NT2/D1 (cell line): ENCODE measurements around the gene HS3ST5.

ENCODE experiments used
- DNase-seq: peaks from one replicate; pipeline ENCODE4 v3.0.0-alpha.2; 2011; ENCODE audit warnings: low read depth, low spot score
- H3K27me3 ChIP-seq: 2 replicates; pipeline ENCODE4 v1.6.0; 2011; ENCODE audit warnings: mild to moderate bottlenecking; ENCODE audit not compliant: insufficient read length, insufficient read depth
- H3K36me3 ChIP-seq: 2 replicates; pipeline ENCODE4 v1.6.1; 2011; ENCODE audit warnings: mild to moderate bottlenecking, low read length, mixed read lengths; ENCODE audit not compliant: insufficient read depth, insufficient read length
- H3K4me1 ChIP-seq: 2 replicates; pipeline ENCODE4 v1.5.1; 2011; ENCODE audit not compliant: insufficient read depth, insufficient read length
- H3K4me3 ChIP-seq: 2 replicates; pipeline ENCODE4 v1.5.1; 2011; ENCODE audit warnings: low read depth; ENCODE audit not compliant: insufficient read length
- H3K9ac ChIP-seq: 2 replicates; pipeline ENCODE4 v1.6.0; 2011; ENCODE audit warnings: low read depth; ENCODE audit not compliant: insufficient read length
- H3K9me3 ChIP-seq: 2 replicates; pipeline ENCODE4 v1.5.1; 2011; ENCODE audit warnings: mild to moderate bottlenecking, low read length; ENCODE audit not compliant: insufficient read depth
- SUZ12 ChIP-seq: IDR thresholded peaks from 2 replicates; pipeline ENCODE4 v1.6.1; 2011; ENCODE audit not compliant: insufficient read length, insufficient read depth; ENCODE audit errors: extremely low read depth
- YY1 ChIP-seq: IDR thresholded peaks from 2 replicates; pipeline ENCODE4 v1.6.1; 2011; ENCODE audit not compliant: insufficient read length, insufficient read depth
- ZNF274 ChIP-seq: IDR thresholded peaks from 2 replicates; pipeline ENCODE4 v1.6.1; 2011; ENCODE audit warnings: mild to moderate bottlenecking, low read depth, low read length

Gene HS3ST5

GRCh38 chr6:114159727-114160126 is 183.1 kb downstream of the HS3ST5 start:
- H3K36me3 ChIP-seq, result no peaks in the 10 kb centered on the region
- no peak overlapping the region for H3K4me3 ChIP-seq
- no peaks in the 10 kb centered on the region for H3K4me1 ChIP-seq
- no peaks in the 10 kb centered on the region for H3K9me3 ChIP-seq
- no peaks in the 10 kb centered on the region for H3K27me3 ChIP-seq
- TF ChIP-seq YY1 (no peak), ZNF274 (no peak), SUZ12 (no peak)
- H3K9ac ChIP-seq, result no peak overlapping the region
- DNase-seq, result no peak

- DNase-seq, result no peak
- no peaks in the 10 kb centered on the region for H3K27me3 ChIP-seq
- no peaks in the 10 kb centered on the region for H3K36me3 ChIP-seq
- no peaks in the 10 kb centered on the region for H3K4me1 ChIP-seq
- TF ChIP-seq YY1 (no peak), SUZ12 (no peak), ZNF274 (no peak)
- no peaks in the 10 kb centered on the region for H3K9me3 ChIP-seq
- no peak overlapping the region for H3K9ac ChIP-seq
- H3K4me3 ChIP-seq, result no peak overlapping the region
Observed at GRCh38 chr6:114158838-114159694, 183.8 kb downstream of the HS3ST5 start.

GRCh38 chr6:114158411-114158810 is 184.4 kb downstream of the HS3ST5 start:
- H3K9me3 ChIP-seq, result no peaks in the 10 kb centered on the region
- no peaks in the 10 kb centered on the region for H3K27me3 ChIP-seq
- H3K36me3 ChIP-seq, result no peaks in the 10 kb centered on the region
- no peaks in the 10 kb centered on the region for H3K4me1 ChIP-seq
- TF ChIP-seq SUZ12, result no peak
- TF ChIP-seq ZNF274, result no peak
- TF ChIP-seq YY1, result no peak
- no peak overlapping the region for H3K4me3 ChIP-seq
- H3K9ac ChIP-seq, result no peak overlapping the region
- DNase-seq, result no peak

- Histone ChIP-seq H3K9ac (no peak overlapping the region), H3K9me3 (no peaks in the 10 kb centered on the region), H3K4me1 (no peaks in the 10 kb centered on the region), H3K36me3 (no peaks in the 10 kb centered on the region), H3K4me3 (no peak overlapping the region), H3K27me3 (no peaks in the 10 kb centered on the region)
- no peak for TF ChIP-seq ZNF274
- TF ChIP-seq SUZ12, result no peak
- no peak for TF ChIP-seq YY1
- DNase-seq, result no peak
Observed at GRCh38 chr6:114157848-114158247, 185.0 kb downstream of the HS3ST5 start.

- H3K27me3 ChIP-seq, result no peaks in the 10 kb centered on the region
- H3K36me3 ChIP-seq, result no peaks in the 10 kb centered on the region
- H3K4me3 ChIP-seq, result no peak overlapping the region
- TF ChIP-seq YY1 (no peak), SUZ12 (no peak), ZNF274 (no peak)
- H3K4me1 ChIP-seq, result no peaks in the 10 kb centered on the region
- no peak for DNase-seq
- no peak overlapping the region for H3K9ac ChIP-seq
- no peaks in the 10 kb centered on the region for H3K9me3 ChIP-seq
Observed at GRCh38 chr6:114155763-114156162, 187.1 kb downstream of the HS3ST5 start.

GRCh38 chr6:114154812-114155211 is 188.0 kb downstream of the HS3ST5 start:
- Histone ChIP-seq H3K27me3 (no peaks in the 10 kb centered on the region), H3K4me3 (no peak overlapping the region), H3K36me3 (no peaks in the 10 kb centered on the region), H3K9ac (no peak overlapping the region), H3K9me3 (no peaks in the 10 kb centered on the region), H3K4me1 (no peaks in the 10 kb centered on the region)
- TF ChIP-seq ZNF274, result no peak
- no peak for DNase-seq

GRCh38 chr6:114153448-114153847 is 189.4 kb downstream of the HS3ST5 start:
- Histone ChIP-seq H3K9ac (no peak overlapping the region), H3K4me1 (no peaks in the 10 kb centered on the region), H3K27me3 (no peaks in the 10 kb centered on the region), H3K4me3 (no peak overlapping the region), H3K36me3 (no peaks in the 10 kb centered on the region), H3K9me3 (no peaks in the 10 kb centered on the region)
- no peak for DNase-seq
- TF ChIP-seq ZNF274 (no peak), YY1 (no peak), SUZ12 (no peak)
